Esophagus squamous epithelium (tissue), 5 donors: ENCODE measurements around the gene REST. TPM values are rescaled to one million over a fixed set of nuclear protein-coding genes. Genes with fewer than 3 reads are reported as not detected.

Experiments used
- DNase-seq: peaks from one replicate; lab custom pipeline; 2025; lab: John Stamatoyannopoulos, UW
- H3K27ac ChIP-seq, 4 donors: fragments of 200-600 bp; sonication (generic); one replicate each; pipeline ENCODE4 v1.5.1; 2016 to 2019; ENCODE audit warnings: mild to moderate bottlenecking in 1 of 4
- H3K27me3 ChIP-seq, 4 donors: fragments of 200-600 bp; sonication (generic); 1 replicate in 3 of 4; 2 replicates in 1 of 4; pipeline versions ENCODE4 v1.5.1 to v1.6.0; 2017 to 2021; ENCODE audit warnings: antibody characterized with exemption in 1 of 4
- H3K36me3 ChIP-seq, 3 donors: fragments of 200-600 bp; sonication (generic); one replicate each; pipeline ENCODE4 v1.5.1; 2016 to 2019
- H3K4me1 ChIP-seq, 3 donors: fragments of 200-600 bp; sonication (generic); one replicate each; pipeline ENCODE4 v1.5.1; 2017 to 2019
- H3K4me3 ChIP-seq, 4 donors: fragments of 200-600 bp; sonication (generic); 1 replicate in 3 of 4; 2 replicates in 1 of 4; pipeline ENCODE4 v1.5.1; 2016 to 2019; ENCODE audit warnings: mild to moderate bottlenecking in 2 of 4, moderate library complexity in 1 of 4
- H3K9me3 ChIP-seq, 3 donors: fragments of 200-600 bp; sonication (generic); one replicate each; pipeline ENCODE4 v1.5.1; 2016 to 2019
- CTCF ChIP-seq, 6 experiments: fragments of 450-650 bp in 4 of 6; fragments of 200-600 bp in 2 of 6; sonication (generic) in 2 of 6; IDR thresholded peaks; one replicate each; pipeline ENCODE4 v1.5.1; 2016 to 2019; ENCODE audit warnings: antibody characterized with exemption in 6 of 6, mild to moderate bottlenecking in 4 of 6, moderate library complexity in 4 of 6
- POLR2A ChIP-seq, 4 donors: fragments of 450-650 bp; IDR thresholded peaks; one replicate each; pipeline ENCODE4 v1.6.1; 2017; ENCODE audit warnings: antibody characterized with exemption in 4 of 4, mild to moderate bottlenecking in 4 of 4, moderate library complexity in 3 of 4
- WGBS, 2 donors: methylation state at CpG; one replicate each; pipeline ENCODE4 v1.1.5; 2018; 5-methylcytosine and 5-hydroxymethylcytosine counted together
- intact Hi-C: fragments of 100-400 bp; cut with DNase I; formaldehyde crosslinking; loops from one replicate; pipeline ENCODE4 v1.15.0; 2022
- total RNA-seq, 4 donors: library from RNA; depleted of rRNA; stranded (reverse); fragments of >200 nt; gene quantifications; one replicate each; pipeline ENCODE4 v1.1.0, GENCODE V29; 2016
- donor health status: DM: yes; HTN: yes; CAD: no.

Gene REST
- total RNA-seq, 4 donors from 2014 or later = 19.3 to 28.3 (median 22.7) TPM

DNA sequence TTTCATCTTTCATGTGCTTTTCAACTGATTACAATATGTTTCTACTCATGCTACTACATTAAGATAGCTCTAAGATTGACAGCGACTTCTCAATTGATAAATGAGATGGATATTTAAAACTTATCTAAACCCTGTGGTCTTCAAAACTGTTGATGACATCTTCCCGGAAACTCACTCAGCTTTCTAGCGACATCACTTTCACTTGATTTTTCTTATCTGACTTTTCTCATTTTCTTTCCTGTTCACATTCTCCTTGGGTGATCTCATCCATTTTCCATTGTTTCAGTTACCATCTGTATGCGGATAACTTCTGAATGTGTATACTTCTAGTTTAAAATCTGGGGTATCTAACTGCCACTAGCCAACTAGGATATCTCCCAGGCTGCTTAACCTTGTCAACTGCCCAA lies 74.1 kb downstream of the REST start:
- Histone ChIP-seq H3K27me3 (no peaks in the 10 kb centered on the region), H3K9me3 (no peaks in the 10 kb centered on the region), H3K27ac (no peak overlapping the region), H3K36me3 (peaks cover 4 to 31% (median 7%) of the 10 kb centered on the region in 3 donors), H3K4me3 (no peak overlapping the region), H3K4me1 (peaks cover 22 to 56% (median 23%) of the 10 kb centered on the region in 3 donors)
- no peak for DNase-seq
- 57 to 61% methylated on average over 4 of the region's 4 CpGs for WGBS, 2 donors
- TF ChIP-seq CTCF (IDR thresholded peaks at IDR 0.05) = no peak
- no peak for TF ChIP-seq POLR2A (IDR thresholded peaks at IDR 0.05)
- intact Hi-C loops = no loop called here

DNA sequence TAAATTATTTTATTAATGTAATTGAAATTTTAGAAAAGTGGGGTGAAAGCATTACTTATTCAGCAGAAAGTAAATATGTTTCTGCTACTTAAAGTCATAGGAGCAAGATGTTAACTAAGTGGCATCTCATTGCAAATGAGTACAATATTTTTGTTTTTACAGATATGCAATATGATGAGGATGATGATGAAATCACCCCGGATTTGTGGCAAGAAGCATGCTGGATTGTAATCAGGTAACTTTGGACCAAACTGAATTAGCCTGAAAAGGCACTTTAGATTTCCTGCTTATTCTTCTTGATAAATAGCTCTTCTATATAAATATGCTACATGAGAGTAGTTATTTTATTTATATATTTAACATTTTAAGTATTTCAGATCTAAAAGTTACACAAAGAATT lies 78.5 kb downstream of the REST start:
- no peaks in the 10 kb centered on the region for H3K9me3 ChIP-seq
- DNase-seq = no peak
- intact Hi-C loops = no loop called here
- no peak for TF ChIP-seq CTCF (IDR thresholded peaks at IDR 0.05)
- TF ChIP-seq POLR2A (IDR thresholded peaks at IDR 0.05) = no peak
- H3K27ac ChIP-seq = no peak overlapping the region
- no peaks in the 10 kb centered on the region for H3K27me3 ChIP-seq
- no peak overlapping the region for H3K4me3 ChIP-seq
- H3K36me3 ChIP-seq = peaks cover 9 to 70% (median 22%) of the 10 kb centered on the region in 3 donors
- 85 to 93% methylated on average over 1 of the region's 1 CpG for WGBS, 2 donors
- H3K4me1 ChIP-seq = peaks cover 9 to 30% (median 10%) of the 10 kb centered on the region in 3 donors

DNA sequence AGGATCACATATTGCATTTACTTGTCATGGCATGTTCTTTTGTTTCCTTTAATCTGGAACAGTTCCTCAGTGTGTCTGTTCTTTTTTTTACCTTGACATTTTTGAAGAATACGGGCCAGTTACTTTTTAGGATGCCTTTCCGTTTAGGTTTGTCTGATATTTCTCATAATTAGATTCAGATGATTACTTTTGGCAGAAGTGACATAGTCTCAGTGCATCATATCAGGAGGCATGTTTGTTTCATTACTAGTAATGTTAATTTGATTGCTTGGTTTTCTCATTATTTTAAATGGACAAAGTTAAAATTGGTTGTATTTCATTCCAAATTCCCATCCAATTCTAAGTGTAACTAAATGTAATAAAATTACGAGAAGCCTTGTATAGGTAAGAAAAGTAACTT lies 79.3 kb downstream of the REST start:
- H3K36me3 ChIP-seq = peaks cover 9 to 77% (median 27%) of the 10 kb centered on the region in 3 donors
- H3K9me3 ChIP-seq = no peaks in the 10 kb centered on the region
- intact Hi-C loops = no loop called here
- no peaks in the 10 kb centered on the region for H3K27me3 ChIP-seq
- H3K4me1 ChIP-seq = peaks cover 4 to 23% (median 5%) of the 10 kb centered on the region in 3 donors
- no peak overlapping the region for H3K4me3 ChIP-seq
- TF ChIP-seq POLR2A (IDR thresholded peaks at IDR 0.05) (no peak), CTCF (IDR thresholded peaks at IDR 0.05) (no peak)
- no peak for DNase-seq
- H3K27ac ChIP-seq = no peak overlapping the region
- 86 to 88% methylated on average over 3 of the region's 3 CpGs for WGBS, 2 donors

DNA sequence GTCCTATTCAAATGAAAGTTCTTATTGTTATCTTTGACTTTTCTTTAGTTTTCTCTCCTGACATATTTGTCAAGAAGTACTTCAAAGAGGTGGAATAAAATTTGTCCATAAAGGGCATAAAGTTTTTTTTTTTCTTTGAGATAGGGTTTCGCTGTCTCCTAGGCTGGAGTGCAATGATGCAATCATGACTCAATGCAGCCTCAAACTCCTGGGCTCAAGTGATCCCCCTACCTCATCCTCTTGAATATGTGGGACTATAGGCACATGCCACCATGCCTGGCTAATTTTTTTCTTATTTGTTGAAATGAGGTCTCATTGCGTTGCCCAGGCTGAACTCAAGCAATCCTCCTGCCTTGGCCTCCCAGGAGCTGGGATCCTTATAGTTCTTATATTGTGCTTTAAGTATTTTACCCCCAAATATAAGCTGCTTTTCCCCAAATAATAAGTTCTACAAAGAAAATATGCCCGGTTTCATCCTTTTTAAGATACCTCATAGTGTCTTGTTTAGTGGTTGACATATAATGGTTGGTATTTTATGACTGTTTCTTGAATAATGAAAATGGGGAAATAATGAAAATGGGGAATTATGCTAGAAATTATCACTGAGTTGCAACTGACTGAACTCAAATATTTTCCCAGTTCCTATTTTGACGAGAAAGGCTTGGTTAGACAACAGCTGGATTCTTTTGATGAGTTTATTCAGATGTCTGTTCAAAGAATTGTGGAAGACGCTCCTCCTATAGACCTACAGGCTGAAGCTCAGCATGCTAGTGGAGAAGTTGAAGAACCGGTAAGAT lies 82.6 kb downstream of the REST start:
- Histone ChIP-seq H3K27me3 (no peaks in the 10 kb centered on the region), H3K36me3 (peaks cover 9 to 94% (median 34%) of the 10 kb centered on the region in 3 donors), H3K4me1 (peaks cover 0 to 5% (median 4%) of the 10 kb centered on the region in 3 donors), H3K4me3 (no peak overlapping the region), H3K27ac (no peak overlapping the region), H3K9me3 (no peaks in the 10 kb centered on the region)
- intact Hi-C loops = no loop called here
- no peak for DNase-seq
- TF ChIP-seq POLR2A (IDR thresholded peaks at IDR 0.05) = no peak
- no peak for TF ChIP-seq CTCF (IDR thresholded peaks at IDR 0.05)
- 86 to 88% methylated on average over 6 of the region's 6 CpGs for WGBS, 2 donors

DNA sequence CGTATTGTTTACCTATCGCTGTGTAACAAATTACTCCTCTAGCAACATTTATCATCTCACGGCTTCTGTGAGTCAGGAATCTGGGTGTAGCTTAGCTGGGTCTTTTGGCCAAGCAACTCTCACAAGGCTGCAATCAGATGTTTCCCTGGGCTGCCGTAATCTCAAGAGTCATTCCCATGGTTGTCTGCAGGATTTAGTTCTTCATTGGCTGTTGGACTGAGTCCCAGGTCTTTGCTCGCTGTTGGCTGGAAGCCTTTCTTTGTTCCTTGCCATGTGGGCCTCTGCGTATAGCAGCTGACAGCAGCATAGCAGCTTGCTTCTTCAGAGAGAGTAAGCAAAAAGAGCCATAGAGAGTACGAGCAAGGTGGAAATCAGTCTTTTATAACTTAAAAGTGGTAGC lies 87.8 kb downstream of the REST start:
- Histone ChIP-seq H3K27ac (peak overlapping the region in 3 of 4 donors; percentile 19 to 61 (median 48)), H3K4me3 (no peak overlapping the region), H3K4me1 (peaks cover 0 to 12% (median 11%) of the 10 kb centered on the region in 3 donors), H3K27me3 (no peaks in the 10 kb centered on the region), H3K9me3 (no peaks in the 10 kb centered on the region), H3K36me3 (peaks cover 0 to 97% (median 35%) of the 10 kb centered on the region in 3 donors)
- WGBS, 2 donors = 28 to 37% methylated on average over 7 of the region's 7 CpGs
- intact Hi-C loops = no loop called here
- no peak for TF ChIP-seq CTCF (IDR thresholded peaks at IDR 0.05)
- no peak for TF ChIP-seq POLR2A (IDR thresholded peaks at IDR 0.05)
- no peak for DNase-seq
